H1 (cell line): ENCODE data around the gene CACNA1A. TPM values are rescaled to one million over a fixed set of nuclear protein-coding genes. Genes with fewer than 3 reads are reported as not detected.

Source experiments
- CTCF ChIA-PET: fragments of 300-600 bp; sonication (Branson Sonifier 250); formaldehyde crosslinking; loops from one replicate; lab custom pipeline; 2021; ENCODE audit not compliant: partially characterized antibody; lab: Charles Lee
- POLR2A ChIA-PET: fragments of 300-600 bp; sonication (Branson Sonifier 250); formaldehyde crosslinking; loops from one replicate; lab custom pipeline; 2021; ENCODE audit warnings: inconsistent platforms; ENCODE audit not compliant: partially characterized antibody; lab: Charles Lee
- DNase-seq, 2 experiments: peaks; one replicate each; pipeline versions ENCODE4 v3.0.0 to v3.0.0-alpha.2; 2010 to 2022; ENCODE audit warnings: low spot score in 2 of 2, low read depth in 1 of 2, mixed read lengths in 1 of 2
- FAIRE-seq: peaks from 2 replicates; lab custom pipeline; 2011; peaks lifted over from hg19 to GRCh38; lab: Jason Lieb, UNC
- H2AFZ ChIP-seq: 2 replicates; pipeline ENCODE4 v1.8.1; 2012; ENCODE audit warnings: low read length, inconsistent platforms
- H2AK5ac ChIP-seq: 2 replicates; pipeline ENCODE4 v1.6.1; 2013; ENCODE audit warnings: low read depth, low read length
- H2BK120ac ChIP-seq: replicated peaks from 2 replicates; pipeline ENCODE3; 2013; ENCODE audit warnings: low read depth, low read length, inconsistent platforms
- H2BK12ac ChIP-seq: 2 replicates; pipeline ENCODE4 v1.6.1; 2013; ENCODE audit warnings: low read depth, low read length
- H2BK15ac ChIP-seq: 2 replicates; pipeline ENCODE4 v1.6.1; 2013; ENCODE audit warnings: low read length
- H2BK20ac ChIP-seq: 2 replicates; pipeline ENCODE4 v1.6.1; 2013; ENCODE audit warnings: low read length
- H2BK5ac ChIP-seq: 2 replicates; pipeline ENCODE4 v1.6.1; 2013; ENCODE audit warnings: low read depth, low read length
- H3K14ac ChIP-seq: 2 replicates; pipeline ENCODE4 v1.6.1; 2013; ENCODE audit warnings: inconsistent platforms; ENCODE audit not compliant: insufficient read length
- H3K18ac ChIP-seq: 2 replicates; pipeline ENCODE4 v1.6.1; 2013; ENCODE audit warnings: low read length; ENCODE audit errors: extremely low read depth
- H3K23ac ChIP-seq: 2 replicates; pipeline ENCODE4 v1.6.1; 2013; ENCODE audit warnings: inconsistent platforms; ENCODE audit not compliant: insufficient read length
- H3K23me2 ChIP-seq: 2 replicates; pipeline ENCODE4 v1.6.1; 2013; ENCODE audit warnings: low read depth, low read length
- H3K27ac ChIP-seq: 2 replicates; pipeline ENCODE4 v1.6.1; 2011; ENCODE audit warnings: low read depth, low read length, inconsistent platforms
- H3K27me3 ChIP-seq, 4 experiments: replicated peaks in 1 of 4; 1 replicate in 1 of 4; 2 replicates in 3 of 4; pipeline versions ENCODE4 v1.6.1 to v1.8.1; 2011 to 2013; ENCODE audit warnings: low read length in 3 of 4, mild to moderate bottlenecking in 3 of 4, inconsistent platforms in 2 of 4, mixed read lengths in 2 of 4, moderate library complexity in 1 of 4; ENCODE audit not compliant: control insufficient read depth in 3 of 4, insufficient read depth in 3 of 4; ENCODE audit errors: extremely low read depth in 1 of 4
- H3K36me3 ChIP-seq, 4 experiments: 2 replicates each; pipeline versions ENCODE4 v1.6.1 to v1.8.1; 2011 to 2013; ENCODE audit warnings: mild to moderate bottlenecking in 4 of 4, low read length in 3 of 4, moderate library complexity in 2 of 4, control low read depth in 1 of 4, inconsistent platforms in 1 of 4; ENCODE audit not compliant: insufficient read depth in 4 of 4, control insufficient read depth in 2 of 4
- H3K4ac ChIP-seq: replicated peaks from 2 replicates; pipeline ENCODE3; 2013; ENCODE audit warnings: low read length, low read depth, mixed read lengths, inconsistent platforms; ENCODE audit not compliant: insufficient read length
- H3K4me1 ChIP-seq, 4 experiments: replicated peaks in 1 of 4; 1 replicate in 1 of 4; 2 replicates in 3 of 4; pipeline versions ENCODE4 v1.6.1 to v1.8.1; 2011 to 2013; ENCODE audit warnings: low read length in 3 of 4, inconsistent platforms in 2 of 4, mixed read lengths in 1 of 4; ENCODE audit not compliant: insufficient read depth in 4 of 4, control insufficient read depth in 3 of 4
- H3K4me2 ChIP-seq, 2 experiments: 2 replicates each; pipeline versions ENCODE4 v1.6.1 to v1.8.1; 2011 to 2013; ENCODE audit warnings: low read depth in 2 of 2, low read length in 2 of 2, control low read depth in 1 of 2, inconsistent platforms in 1 of 2, mild to moderate bottlenecking in 1 of 2; ENCODE audit not compliant: insufficient read depth in 1 of 2
- H3K4me3 ChIP-seq, 4 experiments: fragments of 200-600, 300-600 bp in 1 of 4; sonication (generic), shearing (Covaris generic), sonication (Bioruptor Twin) in 1 of 4; 2 replicates each; pipeline versions ENCODE4 v1.5.1 to v1.8.1; 2011 to 2016; ENCODE audit warnings: low read length in 4 of 4, low read depth in 3 of 4, control low read depth in 2 of 4, inconsistent platforms in 2 of 4, mild to moderate bottlenecking in 2 of 4, mixed read lengths in 1 of 4, moderate library complexity in 1 of 4; ENCODE audit not compliant: insufficient read depth in 2 of 4; ENCODE audit errors: extremely low read depth in 1 of 4
- H3K56ac ChIP-seq: replicated peaks from 2 replicates; pipeline ENCODE3; 2013; ENCODE audit warnings: low read depth, mild to moderate bottlenecking, mixed read lengths, low read length, inconsistent platforms; ENCODE audit not compliant: insufficient read length
- H3K79me1 ChIP-seq: 2 replicates; pipeline ENCODE4 v1.6.1; 2013; ENCODE audit warnings: low read depth, low read length, control low read depth
- H3K79me2 ChIP-seq, 2 experiments: 2 replicates each; pipeline versions ENCODE4 v1.6.1 to v1.8.1; 2012 to 2013; ENCODE audit warnings: low read length in 2 of 2, mild to moderate bottlenecking in 2 of 2, inconsistent platforms in 1 of 2; ENCODE audit not compliant: insufficient read depth in 2 of 2, control insufficient read depth in 1 of 2
- H3K9ac ChIP-seq, 4 experiments: replicated peaks in 1 of 4; 1 replicate in 1 of 4; 2 replicates in 3 of 4; pipeline versions ENCODE4 v1.6.1 to v1.8.1; 2011 to 2013; ENCODE audit warnings: low read depth in 3 of 4, low read length in 3 of 4, control low read depth in 2 of 4, mild to moderate bottlenecking in 2 of 4, moderate library complexity in 2 of 4, inconsistent platforms in 1 of 4; ENCODE audit errors: extremely low read depth in 1 of 4
- H3K9me3 ChIP-seq, 2 experiments: 2 replicates each; pipeline versions ENCODE4 v1.6.1 to v1.8.1; 2012 to 2013; ENCODE audit warnings: mild to moderate bottlenecking in 2 of 2, moderate library complexity in 2 of 2, control low read depth in 1 of 2, inconsistent platforms in 1 of 2, low read depth in 1 of 2, low read length in 1 of 2, mixed read lengths in 1 of 2; ENCODE audit not compliant: insufficient read depth in 2 of 2
- H4K20me1 ChIP-seq, 2 experiments: replicated peaks in 1 of 2; 2 replicates each; pipeline versions ENCODE3 to v1.8.1; 2011 to 2013; ENCODE audit warnings: inconsistent platforms in 2 of 2, low read length in 2 of 2, mild to moderate bottlenecking in 1 of 2; ENCODE audit not compliant: insufficient read depth in 2 of 2, control insufficient read depth in 1 of 2
- H4K5ac ChIP-seq: 2 replicates; pipeline ENCODE4 v1.6.1; 2013; ENCODE audit warnings: low read length, low read depth, mixed read lengths, inconsistent platforms; ENCODE audit not compliant: insufficient read length
- H4K8ac ChIP-seq: 2 replicates; pipeline ENCODE4 v1.8.0; 2013; ENCODE audit warnings: mild to moderate bottlenecking, moderate library complexity, low read length, inconsistent platforms; ENCODE audit not compliant: insufficient read depth; ENCODE audit errors: extremely low read depth
- H4K91ac ChIP-seq: replicated peaks from 2 replicates; pipeline ENCODE3; 2013; ENCODE audit warnings: low read length, mixed read lengths, inconsistent platforms; ENCODE audit not compliant: insufficient read length
- ATF2 ChIP-seq: IDR thresholded peaks from 2 replicates; pipeline ENCODE4 v1.6.1; 2012; ENCODE audit warnings: low read length, inconsistent platforms
- BRCA1 ChIP-seq: IDR thresholded peaks from 2 replicates; pipeline ENCODE4 v1.6.1; 2012; ENCODE audit warnings: low read depth, low read length, improper control_type of control experiment
- CEBPB ChIP-seq: IDR thresholded peaks from 2 replicates; pipeline ENCODE4 v1.6.1; 2012; ENCODE audit warnings: low read depth, low read length
- EGR1 ChIP-seq: IDR thresholded peaks from 2 replicates; pipeline ENCODE4 v1.6.1; 2011; ENCODE audit warnings: low read depth, low read length, borderline replicate concordance
- FOSL1 ChIP-seq: IDR thresholded peaks from 2 replicates; pipeline ENCODE4 v1.6.1; 2011; ENCODE audit warnings: mild to moderate bottlenecking, low read depth, low read length, moderate library complexity; ENCODE audit not compliant: insufficient read depth
- GABPA ChIP-seq: IDR thresholded peaks from 2 replicates; pipeline ENCODE4 v1.6.1; 2011; ENCODE audit warnings: mild to moderate bottlenecking, low read length, moderate library complexity, borderline replicate concordance; ENCODE audit not compliant: insufficient read depth
- MAFK ChIP-seq: IDR thresholded peaks from 2 replicates; pipeline ENCODE4 v1.6.1; 2012; ENCODE audit warnings: low read depth, mild to moderate bottlenecking, improper control_type of control experiment, low read length
- SIN3A ChIP-seq, 2 experiments: IDR thresholded peaks in 1 of 2; conservative IDR thresholded peaks in 1 of 2; 2 replicates each; pipeline ENCODE4 v1.6.1; 2011 to 2012; ENCODE audit warnings: low read length in 2 of 2, improper control_type of control experiment in 1 of 2, low read depth in 1 of 2, mild to moderate bottlenecking in 1 of 2
- SP2 ChIP-seq: IDR thresholded peaks from 2 replicates; pipeline ENCODE4 v1.6.1; 2012; ENCODE audit warnings: mild to moderate bottlenecking, low read length, inconsistent platforms
- TCF12 ChIP-seq: IDR thresholded peaks from 2 replicates; pipeline ENCODE4 v1.6.1; 2011; ENCODE audit warnings: low read depth, mild to moderate bottlenecking, low read length
- WGBS, 2 experiments: shearing (Covaris generic) in 1 of 2; methylation state at CpG; one replicate each; pipeline versions ENCODE4 v1.1.6 to v1.1.7; 2013 to 2015; ENCODE audit warnings: low lambda C conversion rate in 2 of 2, mixed read lengths in 2 of 2, inconsistent platforms in 1 of 2, low coverage in 1 of 2, missing lambda C conversion rate in 1 of 2; ENCODE audit not compliant: insufficient replicate concordance in 2 of 2, insufficient coverage in 1 of 2, insufficient read length in 1 of 2; ENCODE audit errors: extremely low coverage in 1 of 2, missing lambda C conversion rate in 1 of 2; 5-methylcytosine and 5-hydroxymethylcytosine counted together
- polyA plus RNA-seq, 7 experiments: library from polyadenylated mRNA; depleted of rRNA in 3 of 7; stranded (reverse) in 5 of 7; unstranded in 2 of 7; fragments of >200 nt in 5 of 7; fragments of 200-250 nt in 2 of 7; gene quantifications; 1 replicate in 5 of 7; 2 replicates in 1 of 7; 4 replicates in 1 of 7; pipeline versions ENCODE4 v1.2.1 to v1.2.3, GENCODE V29; 2011 to 2013; ENCODE audit warnings: missing spikeins in 2 of 7, mixed read lengths in 2 of 7
- total RNA-seq: library from RNA; stranded (reverse); fragmentation: NEBNext Ultra II Directional; extraction: Animal tissue kit (Norgen Biotek cat#: 25700); gene quantifications from 2 replicates; pipeline ENCODE4 v1.2.1, GENCODE V29; 2021

Gene CACNA1A
- total and polyA plus RNA-seq, 2 of the 8 experiments (the other 6 are each of a cell fraction or from before 2014, with no cell fraction given), result 10.7 to 25.3 TPM

- no peak overlapping the region for H3K27ac ChIP-seq
- no peak overlapping the region for H4K5ac ChIP-seq
- no peak overlapping the region for H3K4ac ChIP-seq
- H3K9me3 ChIP-seq, result no peaks in the 10 kb centered on the region
- H3K18ac ChIP-seq, result no peak overlapping the region
- no peaks in the 10 kb centered on the region; a peak in 1 of 7 replicates for H3K27me3 ChIP-seq
- no peak overlapping the region for H2BK12ac ChIP-seq
- no peak overlapping the region for H2AK5ac ChIP-seq
- no peak overlapping the region for H3K14ac ChIP-seq
- H2BK120ac ChIP-seq, result no peak overlapping the region
- FAIRE-seq (peak; percentile 86), DNase-seq (peak; percentile 49 to 78)
- no peak overlapping the region for H3K23ac ChIP-seq
- H2BK5ac ChIP-seq, result no peak overlapping the region
- no peaks in the 10 kb centered on the region for H3K79me2 ChIP-seq
- WGBS, 2 experiments, result 44% methylated on average over 18 of the region's 18 CpGs; no CpG with 5 or more reads in 1 of the 2 experiments
- H4K20me1 ChIP-seq, result no peaks in the 10 kb centered on the region
- H3K4me1 ChIP-seq, result peaks cover 0 to 3% (median 1%) of the 10 kb centered on the region in 4 experiments; a peak in 2 of 7 replicates
- peak overlapping the region; percentile 38 to 51 for H3K4me2 ChIP-seq
- no peaks in the 10 kb centered on the region for H3K79me1 ChIP-seq
- POLR2A ChIA-PET, result no interaction called here
- no peak overlapping the region for H3K56ac ChIP-seq
- CTCF ChIA-PET, result interaction anchor here (0.6 to 1.9 kb wide), 4 partner anchors 9 to 110 kb away, joined by 3 to 8 read pairs (median 4); no protein-coding TSS in a partner anchor
- no peak overlapping the region for H2BK20ac ChIP-seq
- no peak overlapping the region for H4K91ac ChIP-seq
- peak overlapping the region in 1 of 4 experiments; percentile 7; a peak in 2 of 8 replicates for H3K4me3 ChIP-seq
- no peak overlapping the region for H2BK15ac ChIP-seq
- no peaks in the 10 kb centered on the region for H3K36me3 ChIP-seq
- no peak overlapping the region for H3K9ac ChIP-seq
- H4K8ac ChIP-seq, result no peak overlapping the region
- H2AFZ ChIP-seq, result no peak overlapping the region
- no peaks in the 10 kb centered on the region for H3K23me2 ChIP-seq
- TF ChIP-seq FOSL1 (no peak), GABPA (peak; percentile 78; the same call in 1 of the 2 replicates), SP2 (no peak), BRCA1 (no peak), SIN3A (conservative IDR thresholded peaks at IDR 0.05 in 1 of 2, IDR thresholded peaks at IDR 0.05 in 1 of 2; ENCODE audit: low read depth in 1 of 2, low read length in 2 of 2) (peak in 1 of 2 experiments; percentile 56; a peak in 1 of 4 replicates), TCF12 (no peak), EGR1 (no peak), ATF2 (no peak), CEBPB (peak; percentile 92), MAFK (no peak)
These were observed 109.8 kb downstream of the CACNA1A start for GRCh38 chr19:13396250-13397080.
